HEK293 (cell line): ENCODE results near the gene CHST8.

Experiments
- CTCF ChIA-PET: fragments of 350-600 bp; formaldehyde crosslinking; extraction: SDS; loops from one replicate; lab custom pipeline; 2021; ENCODE audit warnings: antibody characterized with exemption; lab: Yijun Ruan, JAX
- POLR2A ChIA-PET: fragments of 300-600 bp; formaldehyde crosslinking; extraction: SDS; loops from one replicate; lab custom pipeline; 2020; ENCODE audit warnings: antibody characterized with exemption, inconsistent platforms; lab: Yijun Ruan, JAX
- H3K27ac ChIP-seq: fragments of 200-500 bp; sonication (Bioruptor generic); 2 replicates; pipeline ENCODE4 v1.5.1; 2014; ENCODE audit warnings: low read depth, low read length, control low read depth, inconsistent platforms; ENCODE audit errors: extremely low read depth
- H3K36me3 ChIP-seq, 2 experiments: fragments of 200-500 bp in 1 of 2; sonication (Bioruptor generic) in 1 of 2; 1 replicate in 1 of 2; 2 replicates in 1 of 2; pipeline ENCODE4 v1.5.1; 2014 to 2017; ENCODE audit warnings: inconsistent platforms in 2 of 2, low read length in 2 of 2; ENCODE audit not compliant: control insufficient read depth in 2 of 2, insufficient read depth in 1 of 2
- H3K4me1 ChIP-seq: fragments of 200-500 bp; sonication (Bioruptor generic); 2 replicates; pipeline ENCODE4 v1.5.1; 2014; ENCODE audit warnings: mild to moderate bottlenecking, low read length, inconsistent platforms; ENCODE audit not compliant: control insufficient read depth, insufficient read depth
- H3K4me3 ChIP-seq: 2 replicates; pipeline ENCODE4 v1.5.1; 2011; ENCODE audit warnings: low read depth, mild to moderate bottlenecking, control low read depth, low read length, moderate library complexity
- H3K9me3 ChIP-seq: fragments of 200-500 bp; sonication (Bioruptor generic); 2 replicates; pipeline ENCODE4 v1.5.1; 2014; ENCODE audit warnings: low read depth, low read length, inconsistent platforms; ENCODE audit not compliant: control insufficient read depth, insufficient read depth
- BCL11A ChIP-seq: fragments of 450-650 bp; formaldehyde crosslinking; IDR thresholded peaks from 2 replicates; pipeline ENCODE4 v1.5.1; 2016; ENCODE audit warnings: low read depth, missing biosample characterization, missing genetic modification characterization
- BCL6B ChIP-seq: fragments of 450-650 bp; formaldehyde crosslinking; IDR thresholded peaks from 2 replicates; pipeline ENCODE4 v1.5.1; 2017; ENCODE audit warnings: missing biosample characterization, missing genetic modification characterization
- EGR2 ChIP-seq: fragments of 450-650 bp; formaldehyde crosslinking; IDR thresholded peaks from 2 replicates; pipeline ENCODE4 v1.5.1; 2016; ENCODE audit warnings: low read depth, missing biosample characterization, missing genetic modification characterization
- KLF1 ChIP-seq: fragments of 450-650 bp; formaldehyde crosslinking; IDR thresholded peaks from 2 replicates; pipeline ENCODE4 v1.5.1; 2016; ENCODE audit warnings: missing biosample characterization, missing genetic modification characterization
- RBAK ChIP-seq: fragments of 450-650 bp; formaldehyde crosslinking; IDR thresholded peaks from 2 replicates; pipeline ENCODE4 v1.5.1; 2016; ENCODE audit warnings: missing biosample characterization, missing genetic modification characterization
- TCF7L2 ChIP-seq: IDR thresholded peaks from 2 replicates; pipeline ENCODE4 v1.6.1; 2011; ENCODE audit warnings: low read depth, mild to moderate bottlenecking, inconsistent platforms, low read length, moderate library complexity, borderline replicate concordance
- YY2 ChIP-seq: fragments of 450-650 bp; formaldehyde crosslinking; IDR thresholded peaks from 2 replicates; pipeline ENCODE4 v1.5.1; 2016; ENCODE audit warnings: missing biosample characterization, missing genetic modification characterization
- ZBTB20 ChIP-seq: fragments of 450-650 bp; formaldehyde crosslinking; IDR thresholded peaks from 2 replicates; pipeline ENCODE4 v1.5.1; 2016; ENCODE audit warnings: missing biosample characterization, missing genetic modification characterization
- ZBTB26 ChIP-seq: fragments of 450-650 bp; formaldehyde crosslinking; optimal IDR thresholded peaks from 2 replicates; pipeline ENCODE3; 2016; ENCODE audit warnings: missing biosample characterization, mild to moderate bottlenecking, missing genetic modification characterization
- ZBTB48 ChIP-seq: fragments of 450-650 bp; formaldehyde crosslinking; IDR thresholded peaks from 2 replicates; pipeline ENCODE4 v1.5.1; 2016; ENCODE audit warnings: missing biosample characterization, missing genetic modification characterization
- ZFHX2 ChIP-seq: fragments of 450-650 bp; formaldehyde crosslinking; conservative IDR thresholded peaks from 2 replicates; pipeline ENCODE4 v1.5.1; 2016; ENCODE audit warnings: missing biosample characterization, missing genetic modification characterization
- ZNF10 ChIP-seq: fragments of 450-650 bp; formaldehyde crosslinking; IDR thresholded peaks from 2 replicates; pipeline ENCODE4 v1.5.1; 2017; ENCODE audit warnings: missing biosample characterization, missing genetic modification characterization
- ZNF133 ChIP-seq: fragments of 450-650 bp; formaldehyde crosslinking; IDR thresholded peaks from 2 replicates; pipeline ENCODE4 v1.5.1; 2016; ENCODE audit warnings: missing biosample characterization, missing genetic modification characterization
- ZNF146 ChIP-seq: fragments of 450-650 bp; formaldehyde crosslinking; IDR thresholded peaks from 2 replicates; pipeline ENCODE4 v1.5.1; 2016; ENCODE audit warnings: missing biosample characterization, missing genetic modification characterization
- ZNF16 ChIP-seq: fragments of 450-650 bp; formaldehyde crosslinking; IDR thresholded peaks from 2 replicates; pipeline ENCODE4 v1.5.1; 2016; ENCODE audit warnings: low read depth, missing biosample characterization, missing genetic modification characterization
- ZNF214 ChIP-seq: fragments of 450-650 bp; formaldehyde crosslinking; IDR thresholded peaks from 2 replicates; pipeline ENCODE4 v1.5.1; 2017; ENCODE audit warnings: missing biosample characterization, mild to moderate bottlenecking, missing genetic modification characterization, borderline replicate concordance
- ZNF23 ChIP-seq: fragments of 450-650 bp; formaldehyde crosslinking; IDR thresholded peaks from 2 replicates; pipeline ENCODE4 v1.5.1; 2016; ENCODE audit warnings: missing biosample characterization, missing genetic modification characterization, borderline replicate concordance
- ZNF266 ChIP-seq: fragments of 450-650 bp; formaldehyde crosslinking; IDR thresholded peaks from 2 replicates; pipeline ENCODE4 v1.5.1; 2016; ENCODE audit warnings: missing biosample characterization, missing genetic modification characterization, low read depth
- ZNF274 ChIP-seq, 2 experiments: fragments of 200-500 bp in 1 of 2; fragments of 450-650 bp in 1 of 2; sonication (Bioruptor generic) in 1 of 2; formaldehyde crosslinking in 1 of 2; IDR thresholded peaks; 2 replicates each; pipeline versions ENCODE4 v1.5.1 to v1.6.1; 2014 to 2016; ENCODE audit warnings: borderline replicate concordance in 1 of 2, inconsistent platforms in 1 of 2, low read length in 1 of 2, missing biosample characterization in 1 of 2, missing genetic modification characterization in 1 of 2
- ZNF280C ChIP-seq: fragments of 450-650 bp; formaldehyde crosslinking; IDR thresholded peaks from 2 replicates; pipeline ENCODE4 v1.5.1; 2016; ENCODE audit warnings: missing biosample characterization, missing genetic modification characterization
- ZNF311 ChIP-seq: fragments of 450-650 bp; formaldehyde crosslinking; IDR thresholded peaks from 2 replicates; pipeline ENCODE4 v1.5.1; 2017; ENCODE audit warnings: missing biosample characterization, missing genetic modification characterization, borderline replicate concordance
- ZNF426 ChIP-seq: fragments of 450-650 bp; formaldehyde crosslinking; IDR thresholded peaks from 2 replicates; pipeline ENCODE4 v1.5.1; 2017; ENCODE audit warnings: missing biosample characterization, missing genetic modification characterization, mild to moderate bottlenecking, inconsistent platforms, moderate library complexity
- ZNF514 ChIP-seq: fragments of 450-650 bp; formaldehyde crosslinking; IDR thresholded peaks from 2 replicates; pipeline ENCODE4 v1.5.1; 2016; ENCODE audit warnings: missing biosample characterization, missing genetic modification characterization
- ZNF549 ChIP-seq: fragments of 450-650 bp; IDR thresholded peaks from 2 replicates; pipeline ENCODE4 v1.5.1; 2018; ENCODE audit warnings: missing biosample characterization, missing genetic modification characterization, mild to moderate bottlenecking, inconsistent platforms, moderate library complexity
- ZNF555 ChIP-seq: fragments of 450-650 bp; formaldehyde crosslinking; conservative IDR thresholded peaks from 2 replicates; pipeline ENCODE4 v1.5.1; 2017; ENCODE audit warnings: missing biosample characterization, mild to moderate bottlenecking, missing genetic modification characterization, inconsistent platforms
- ZNF558 ChIP-seq: fragments of 450-650 bp; formaldehyde crosslinking; IDR thresholded peaks from 2 replicates; pipeline ENCODE4 v1.5.1; 2016; ENCODE audit warnings: missing biosample characterization, missing genetic modification characterization
- ZNF560 ChIP-seq: fragments of 450-650 bp; formaldehyde crosslinking; IDR thresholded peaks from 2 replicates; pipeline ENCODE4 v1.5.1; 2017; ENCODE audit warnings: missing biosample characterization, missing genetic modification characterization, borderline replicate concordance
- ZNF561 ChIP-seq: fragments of 450-650 bp; IDR thresholded peaks from 2 replicates; pipeline ENCODE4 v1.5.1; 2018; ENCODE audit warnings: missing biosample characterization, missing genetic modification characterization, borderline replicate concordance
- ZNF621 ChIP-seq: fragments of 450-650 bp; formaldehyde crosslinking; IDR thresholded peaks from 2 replicates; pipeline ENCODE4 v1.5.1; 2017; ENCODE audit warnings: missing biosample characterization, missing genetic modification characterization
- ZNF645 ChIP-seq: fragments of 450-650 bp; formaldehyde crosslinking; IDR thresholded peaks from 2 replicates; pipeline ENCODE4; 2016; ENCODE audit warnings: missing biosample characterization, missing genetic modification characterization
- ZNF654 ChIP-seq: fragments of 450-650 bp; formaldehyde crosslinking; IDR thresholded peaks from 2 replicates; pipeline ENCODE4 v1.5.1; 2016; ENCODE audit warnings: low read depth, missing biosample characterization, missing genetic modification characterization
- ZNF707 ChIP-seq: fragments of 450-650 bp; formaldehyde crosslinking; IDR thresholded peaks from 2 replicates; pipeline ENCODE4 v1.5.1; 2016; ENCODE audit warnings: missing biosample characterization, missing genetic modification characterization
- ZNF785 ChIP-seq: fragments of 450-650 bp; formaldehyde crosslinking; IDR thresholded peaks from 2 replicates; pipeline ENCODE4 v1.5.1; 2016; ENCODE audit warnings: missing biosample characterization, missing genetic modification characterization
- ZNF837 ChIP-seq: fragments of 450-650 bp; formaldehyde crosslinking; IDR thresholded peaks from 2 replicates; pipeline ENCODE4 v1.5.1; 2016; ENCODE audit warnings: missing biosample characterization, missing genetic modification characterization

The CHST8 gene

GRCh38 chr19:33720155-33720493 is 98.4 kb downstream of the CHST8 start:
- H3K4me3 ChIP-seq: no peak overlapping the region
- ChIA-PET POLR2A (no interaction called here), CTCF (interaction anchor here (0.8 to 2.4 kb wide), 3 partner anchors 9 to 304 kb away, joined by 3 to 7 read pairs (median 3); no protein-coding TSS in a partner anchor)
- no peaks in the 10 kb centered on the region for H3K9me3 ChIP-seq
- H3K36me3 ChIP-seq: no peaks in the 10 kb centered on the region
- H3K27ac ChIP-seq: no peak overlapping the region
- no peaks in the 10 kb centered on the region for H3K4me1 ChIP-seq
- peak; percentile 75 for TF ChIP-seq ZFHX2 (tag by site-specific recombination)
- no peak for TF ChIP-seq BCL6B (tag by site-specific recombination)
- TF ChIP-seq KLF1 (tag by site-specific recombination): no peak; the same call in 1 of the 2 replicates
- peak; percentile 65 for TF ChIP-seq EGR2 (tag by site-specific recombination)
- no peak for TF ChIP-seq ZNF561 (tag by site-specific recombination)
- no peak for TF ChIP-seq TCF7L2
- peak; percentile 56; the same call in 1 of the 2 replicates for TF ChIP-seq ZNF837 (tag by site-specific recombination)
- no peak for TF ChIP-seq ZNF10 (tag by site-specific recombination)
- no peak for TF ChIP-seq ZNF214 (tag by site-specific recombination)
- TF ChIP-seq YY2 (tag by site-specific recombination): peak; percentile 64; the same call in 1 of the 2 replicates
- TF ChIP-seq ZNF514 (tag by site-specific recombination): no peak
- TF ChIP-seq ZNF133 (tag by site-specific recombination): no peak
- peak; percentile 85; the same call in 1 of the 2 replicates for TF ChIP-seq ZNF311 (tag by site-specific recombination)
- no peak for TF ChIP-seq ZNF558
- no peak; the same call in 1 of the 2 replicates for TF ChIP-seq ZNF16 (tag by site-specific recombination)
- TF ChIP-seq ZNF654: no peak
- no peak for TF ChIP-seq ZNF549 (tag by site-specific recombination)
- TF ChIP-seq ZNF426 (tag by site-specific recombination): no peak
- TF ChIP-seq ZNF645 (tag by site-specific recombination): peak; percentile 90; the same call in 1 of the 2 replicates
- peak; percentile 31; the same call in 1 of the 2 replicates for TF ChIP-seq ZBTB48 (tag by site-specific recombination)
- peak; percentile 90; the same call in 1 of the 2 replicates for TF ChIP-seq ZNF280C
- TF ChIP-seq BCL11A (tag by site-specific recombination): no peak
- TF ChIP-seq ZBTB20: peak; percentile 54
- no peak for TF ChIP-seq ZBTB26 (tag by site-specific recombination)
- TF ChIP-seq ZNF274 (IDR thresholded peaks at IDR 0.05; ENCODE audit: low read length): no peak
- 0 out of 2 replicates have a peak, but pooled peaks have one; percentile 71 for TF ChIP-seq ZNF274 (tag by site-specific recombination; IDR thresholded peaks at IDR 0.05; ENCODE audit: borderline replicate concordance)
- 0 out of 2 replicates have a peak, but pooled peaks have one; percentile 23 for TF ChIP-seq ZNF621 (tag by site-specific recombination)
- TF ChIP-seq ZNF266 (tag by site-specific recombination): peak; percentile 79
- no peak for TF ChIP-seq RBAK (tag by site-specific recombination)
- no peak for TF ChIP-seq ZNF146 (tag by site-specific recombination)
- no peak for TF ChIP-seq ZNF560 (tag by site-specific recombination)
- TF ChIP-seq ZNF23 (tag by site-specific recombination): no peak
- TF ChIP-seq ZNF555 (tag by site-specific recombination): no peak
- TF ChIP-seq ZNF785: peak; percentile 65; the same call in 1 of the 2 replicates
- no peak for TF ChIP-seq ZNF707
